ENCODE measurements around the gene ZFR. TPM values are rescaled to one million over a fixed set of nuclear protein-coding genes. Genes with fewer than 3 reads are reported as not detected.

The ZFR gene
- total RNA-seq, 1 experiment from 2014 or later: 62.4 TPM

DNA sequence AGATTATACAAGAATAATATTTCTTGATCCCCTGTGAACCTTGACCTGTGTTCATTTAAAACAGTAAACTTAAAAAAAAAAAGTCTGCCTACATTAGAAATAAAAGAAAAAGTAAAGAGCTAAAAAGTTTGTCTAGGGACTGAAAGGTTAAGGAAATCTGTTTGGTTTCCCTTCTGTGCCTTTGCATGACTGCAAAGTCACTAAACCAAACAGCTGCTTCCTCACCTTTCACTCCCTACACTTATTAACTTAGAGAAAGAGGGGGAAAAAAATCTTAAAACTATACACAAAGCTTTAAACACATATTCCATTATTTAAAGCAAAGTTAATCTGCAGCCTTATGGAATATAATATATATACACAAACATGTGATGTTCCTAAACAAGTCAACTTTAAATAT is 65.1 kb downstream of the ZFR start:
- Mint-ChIP-seq H3K27me3 (ENCODE audit: low read depth) (no peaks in the 10 kb centered on the region), H3K4me1 (no peaks in the 10 kb centered on the region), H3K4me3 (no peak overlapping the region), H3K36me3 (ENCODE audit: insufficient read depth in 1 of 3, low read depth in 3 of 3) (peaks cover 15 to 66% (median 56%) of the 10 kb centered on the region in 3 experiments; a peak in 6 of 7 replicates), H3K27ac (no peak overlapping the region), H3K9me3 (no peaks in the 10 kb centered on the region)
- Histone ChIP-seq H3T11ph (ENCODE audit: low read length) (no peak overlapping the region), H3K9ac (ENCODE audit: extremely low read depth, insufficient read length, low read length) (no peak overlapping the region), H2AK5ac (ENCODE audit: insufficient read length, low read length) (no peak overlapping the region), H3K27ac (ENCODE audit: insufficient read length, low read depth, low read length) (no peak overlapping the region), H3K9me3 (ENCODE audit: control insufficient read depth, low read depth, low read length) (no peaks in the 10 kb centered on the region), H2BK120ac (ENCODE audit: low read depth, low read length, poor library complexity, severe bottlenecking) (no peak overlapping the region), H3K79me1 (ENCODE audit: insufficient read depth, low read depth, low read length, poor library complexity, severe bottlenecking) (no peaks in the 10 kb centered on the region), H4K91ac (ENCODE audit: insufficient read length, low read depth, low read length) (no peak overlapping the region), H3K23ac (ENCODE audit: insufficient read length, low read depth, low read length) (no peak overlapping the region), H2BK15ac (ENCODE audit: low read depth, low read length) (no peak overlapping the region), H2BK5ac (ENCODE audit: insufficient read length, low read length) (no peak overlapping the region), H3K4me1 (ENCODE audit: insufficient read depth, low read length) (no peaks in the 10 kb centered on the region), H3K14ac (ENCODE audit: insufficient read depth, low read length) (no peak overlapping the region), H3K27me3 (ENCODE audit: insufficient read depth, low read length) (no peaks in the 10 kb centered on the region), H3K18ac (ENCODE audit: insufficient read length, low read depth, low read length) (no peak overlapping the region), H3K79me2 (ENCODE audit: insufficient read depth, low read length) (no peaks in the 10 kb centered on the region), H3K4ac (ENCODE audit: low read depth, low read length) (no peak overlapping the region), H3K56ac (ENCODE audit: insufficient read length, low read depth, low read length) (no peak overlapping the region), H4K20me1 (ENCODE audit: control insufficient read depth, insufficient read depth, insufficient read length) (no peaks in the 10 kb centered on the region), H4K8ac (replicated peaks; ENCODE audit: insufficient read length, low read depth, low read length) (no peak overlapping the region), H4K5ac (ENCODE audit: insufficient read length, low read depth, low read length) (no peak overlapping the region), H3K4me2 (ENCODE audit: insufficient read depth, insufficient read length, low read length) (no peak overlapping the region), H3K23me2 (ENCODE audit: insufficient read length, low read depth, low read length, poor library complexity, severe bottlenecking) (no peaks in the 10 kb centered on the region), H2AFZ (ENCODE audit: low read length) (no peak overlapping the region), H2BK12ac (ENCODE audit: insufficient read length, low read depth, low read length) (no peak overlapping the region), H2BK20ac (ENCODE audit: low read depth, low read length, poor library complexity, severe bottlenecking) (no peak overlapping the region)
- DNase-seq: no peak
- TF ChIP-seq, protein P1, sequence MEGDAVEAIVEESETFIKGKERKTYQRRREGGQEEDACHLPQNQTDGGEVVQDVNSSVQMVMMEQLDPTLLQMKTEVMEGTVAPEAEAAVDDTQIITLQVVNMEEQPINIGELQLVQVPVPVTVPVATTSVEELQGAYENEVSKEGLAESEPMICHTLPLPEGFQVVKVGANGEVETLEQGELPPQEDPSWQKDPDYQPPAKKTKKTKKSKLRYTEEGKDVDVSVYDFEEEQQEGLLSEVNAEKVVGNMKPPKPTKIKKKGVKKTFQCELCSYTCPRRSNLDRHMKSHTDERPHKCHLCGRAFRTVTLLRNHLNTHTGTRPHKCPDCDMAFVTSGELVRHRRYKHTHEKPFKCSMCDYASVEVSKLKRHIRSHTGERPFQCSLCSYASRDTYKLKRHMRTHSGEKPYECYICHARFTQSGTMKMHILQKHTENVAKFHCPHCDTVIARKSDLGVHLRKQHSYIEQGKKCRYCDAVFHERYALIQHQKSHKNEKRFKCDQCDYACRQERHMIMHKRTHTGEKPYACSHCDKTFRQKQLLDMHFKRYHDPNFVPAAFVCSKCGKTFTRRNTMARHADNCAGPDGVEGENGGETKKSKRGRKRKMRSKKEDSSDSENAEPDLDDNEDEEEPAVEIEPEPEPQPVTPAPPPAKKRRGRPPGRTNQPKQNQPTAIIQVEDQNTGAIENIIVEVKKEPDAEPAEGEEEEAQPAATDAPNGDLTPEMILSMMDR (conservative IDR thresholded peaks at IDR 0.05): no peak
